H9 (cell line): ENCODE data around the gene ZNF524. TPM values are rescaled to one million over a fixed set of nuclear protein-coding genes. Genes with fewer than 3 reads are reported as not detected.
"Not testable (repeated sequence)": the region's sequence is repeated elsewhere in the genome, so short reads cannot be mapped to it uniquely, and the experiment has no call there.

Source experiments
- DNase-seq: peaks from one replicate; pipeline ENCODE4 v3.0.0-alpha.2; 2017
- H2AFZ ChIP-seq: one replicate; pipeline ENCODE4 v1.6.1; 2013; ENCODE audit warnings: mild to moderate bottlenecking, low read length, control low read depth, moderate library complexity
- H2AK5ac ChIP-seq: 2 replicates; pipeline ENCODE4 v1.6.1; 2013; ENCODE audit warnings: low read length, control low read depth, mixed read lengths; ENCODE audit not compliant: insufficient read length
- H2BK120ac ChIP-seq: one replicate; pipeline ENCODE4 v1.6.1; 2013; ENCODE audit warnings: low read depth, mild to moderate bottlenecking, low read length, control low read depth, inconsistent platforms; ENCODE audit not compliant: poor library complexity, severe bottlenecking
- H2BK12ac ChIP-seq: 2 replicates; pipeline ENCODE4 v1.6.1; 2013; ENCODE audit warnings: low read length, control low read depth, mixed read lengths, low read depth; ENCODE audit not compliant: insufficient read length
- H2BK15ac ChIP-seq: 2 replicates; pipeline ENCODE4 v1.6.1; 2013; ENCODE audit warnings: low read depth, low read length, control low read depth
- H2BK20ac ChIP-seq: one replicate; pipeline ENCODE4 v1.6.1; 2013; ENCODE audit warnings: low read depth, mild to moderate bottlenecking, low read length, control low read depth, inconsistent platforms; ENCODE audit not compliant: poor library complexity, severe bottlenecking
- H2BK5ac ChIP-seq: 2 replicates; pipeline ENCODE4 v1.6.1; 2013; ENCODE audit warnings: low read length, control low read depth, mixed read lengths; ENCODE audit not compliant: insufficient read length
- H3K14ac ChIP-seq: 2 replicates; pipeline ENCODE4 v1.6.1; 2013; ENCODE audit warnings: low read length, control low read depth; ENCODE audit not compliant: insufficient read depth
- H3K18ac ChIP-seq: 2 replicates; pipeline ENCODE4 v1.6.1; 2013; ENCODE audit warnings: low read depth, mild to moderate bottlenecking, mixed read lengths, low read length, control low read depth; ENCODE audit not compliant: insufficient read length
- H3K23ac ChIP-seq: 2 replicates; pipeline ENCODE4 v1.6.1; 2013; ENCODE audit warnings: low read length, control low read depth, mixed read lengths, low read depth; ENCODE audit not compliant: insufficient read length
- H3K23me2 ChIP-seq: 2 replicates; pipeline ENCODE4 v1.6.1; 2013; ENCODE audit warnings: low read depth, mild to moderate bottlenecking, mixed read lengths, low read length, control low read depth; ENCODE audit not compliant: insufficient read length, poor library complexity, severe bottlenecking
- H3K27ac ChIP-seq: 2 replicates; pipeline ENCODE4 v1.5.1; 2013; ENCODE audit warnings: low read length, control low read depth, mixed read lengths, low read depth; ENCODE audit not compliant: insufficient read length
- H3K27me3 ChIP-seq: 2 replicates; pipeline ENCODE4 v1.6.1; 2013; ENCODE audit warnings: low read length, control low read depth, inconsistent platforms; ENCODE audit not compliant: insufficient read depth
- H3K4ac ChIP-seq: 2 replicates; pipeline ENCODE4 v1.6.1; 2013; ENCODE audit warnings: low read depth, mild to moderate bottlenecking, control low read depth, inconsistent platforms, low read length, moderate library complexity
- H3K4me1 ChIP-seq: 2 replicates; pipeline ENCODE4 v1.6.1; 2013; ENCODE audit warnings: low read length, control low read depth, inconsistent platforms; ENCODE audit not compliant: insufficient read depth
- H3K4me2 ChIP-seq: 2 replicates; pipeline ENCODE4 v1.6.1; 2013; ENCODE audit warnings: low read length, control low read depth, mixed read lengths; ENCODE audit not compliant: insufficient read length, insufficient read depth
- H3K56ac ChIP-seq: 2 replicates; pipeline ENCODE4 v1.6.1; 2013; ENCODE audit warnings: low read depth, mild to moderate bottlenecking, mixed read lengths, low read length, control low read depth; ENCODE audit not compliant: insufficient read length
- H3K79me1 ChIP-seq: 2 replicates; pipeline ENCODE4 v1.6.1; 2013; ENCODE audit warnings: low read depth, mild to moderate bottlenecking, moderate library complexity, low read length, control low read depth, inconsistent platforms; ENCODE audit not compliant: insufficient read depth, poor library complexity, severe bottlenecking
- H3K79me2 ChIP-seq: 2 replicates; pipeline ENCODE4 v1.6.1; 2013; ENCODE audit warnings: low read length, control low read depth, inconsistent platforms; ENCODE audit not compliant: insufficient read depth
- H3K9ac ChIP-seq: 2 replicates; pipeline ENCODE4 v1.6.1; 2013; ENCODE audit warnings: low read length, control low read depth, mixed read lengths; ENCODE audit not compliant: insufficient read length; ENCODE audit errors: extremely low read depth
- H3K9me3 ChIP-seq: one replicate; pipeline ENCODE4 v1.6.1; 2013; ENCODE audit warnings: low read depth, low read length, inconsistent platforms; ENCODE audit not compliant: control insufficient read depth
- H3T11ph ChIP-seq: one replicate; pipeline ENCODE4 v1.6.1; 2013; ENCODE audit warnings: mild to moderate bottlenecking, low read length, control low read depth, inconsistent platforms
- H4K20me1 ChIP-seq: one replicate; pipeline ENCODE4 v1.6.1; 2013; ENCODE audit not compliant: control insufficient read depth, insufficient read length, insufficient read depth
- H4K5ac ChIP-seq: 2 replicates; pipeline ENCODE4 v1.6.1; 2013; ENCODE audit warnings: low read depth, mild to moderate bottlenecking, mixed read lengths, low read length, control low read depth; ENCODE audit not compliant: insufficient read length
- H4K8ac ChIP-seq: replicated peaks from 2 replicates; pipeline ENCODE4 v1.6.1; 2013; ENCODE audit warnings: low read length, control low read depth, mixed read lengths, low read depth; ENCODE audit not compliant: insufficient read length
- H4K91ac ChIP-seq: 2 replicates; pipeline ENCODE4 v1.6.1; 2013; ENCODE audit warnings: low read depth, mild to moderate bottlenecking, moderate library complexity, mixed read lengths, low read length, control low read depth; ENCODE audit not compliant: insufficient read length
- H3K27ac Mint-ChIP-seq, 3 experiments: 2 replicates in 2 of 3; 3 replicates in 1 of 3; pipeline ENCODE4 v1.8.0; 2020 to 2021; ENCODE audit warnings: mixed read lengths in 3 of 3, mild to moderate bottlenecking in 1 of 3, moderate library complexity in 1 of 3
- H3K27me3 Mint-ChIP-seq: 2 replicates; pipeline ENCODE4 v1.8.0; 2021; ENCODE audit warnings: low read depth, mild to moderate bottlenecking, moderate library complexity, mixed read lengths
- H3K36me3 Mint-ChIP-seq, 3 experiments: 2 replicates in 2 of 3; 3 replicates in 1 of 3; pipeline ENCODE4 v1.8.0; 2020 to 2021; ENCODE audit warnings: low read depth in 3 of 3, mixed read lengths in 3 of 3; ENCODE audit not compliant: insufficient read depth in 1 of 3
- H3K4me1 Mint-ChIP-seq, 2 experiments: 2 replicates each; pipeline ENCODE4 v1.8.0; 2020; ENCODE audit warnings: mixed read lengths in 2 of 2
- H3K4me3 Mint-ChIP-seq, 2 experiments: 2 replicates in 1 of 2; 3 replicates in 1 of 2; pipeline ENCODE4 v1.8.0; 2020 to 2021; ENCODE audit warnings: mild to moderate bottlenecking in 2 of 2, mixed read lengths in 2 of 2, moderate library complexity in 1 of 2
- H3K9me3 Mint-ChIP-seq, 2 experiments: 2 replicates in 1 of 2; 3 replicates in 1 of 2; pipeline ENCODE4 v1.8.0; 2020; ENCODE audit warnings: mild to moderate bottlenecking in 2 of 2, mixed read lengths in 2 of 2, moderate library complexity in 1 of 2
- WGBS: extraction: QIAGEN DNeasy Blood & Tissue Kit; methylation state at CpG from one replicate; pipeline ENCODE4 v1.1.7; 2013; ENCODE audit warnings: missing lambda C conversion rate, low lambda C conversion rate, mixed read lengths; ENCODE audit not compliant: insufficient read length; ENCODE audit errors: extremely low coverage; 5-methylcytosine and 5-hydroxymethylcytosine counted together
- total RNA-seq: library from RNA; stranded (reverse); gene quantifications from 2 replicates; pipeline ENCODE4 v1.2.1, GENCODE V29; 2021

Gene ZNF524
- total RNA-seq, 1 experiment from 2014 or later = 3.0 TPM

DNA sequence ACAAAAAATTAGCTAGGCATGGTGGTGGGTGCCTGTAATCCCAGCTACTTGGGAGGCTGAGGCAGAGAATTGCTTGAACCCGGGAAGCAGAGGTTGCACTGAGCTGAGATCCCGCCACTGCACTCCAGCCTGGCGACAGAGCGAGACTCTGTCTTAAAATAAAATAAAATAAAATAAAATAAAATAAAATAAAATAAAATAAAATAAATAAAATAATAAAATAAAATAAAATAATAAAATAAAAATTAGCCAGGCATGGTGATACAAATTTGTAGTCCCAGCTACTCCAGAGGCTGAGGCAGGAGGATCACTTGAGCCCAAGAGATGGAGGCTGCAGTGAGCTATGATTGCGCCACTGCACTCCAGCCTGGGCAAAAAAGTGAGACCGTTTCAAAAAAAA lies 26.2 kb upstream of the ZNF524 start:
- not testable (repeated sequence) for H3K23me2 ChIP-seq, H4K91ac ChIP-seq, H2AFZ ChIP-seq, H3K27ac ChIP-seq, H3K4me2 ChIP-seq, H4K5ac ChIP-seq, DNase-seq, H2BK120ac ChIP-seq, H3K27me3 Mint-ChIP-seq, H3K9me3 Mint-ChIP-seq, H2BK15ac ChIP-seq, H3K23ac ChIP-seq, H3K79me1 ChIP-seq, H2AK5ac ChIP-seq, H3K4me1 Mint-ChIP-seq, H3K14ac ChIP-seq, H3K18ac ChIP-seq, H3K27me3 ChIP-seq, H3K4me3 Mint-ChIP-seq, H4K20me1 ChIP-seq, H2BK5ac ChIP-seq, H3K79me2 ChIP-seq, H3K4me1 ChIP-seq, H4K8ac ChIP-seq, H3K9ac ChIP-seq, H3K4ac ChIP-seq, H2BK20ac ChIP-seq, H3K9me3 ChIP-seq, H3T11ph ChIP-seq, H3K56ac ChIP-seq, H2BK12ac ChIP-seq
- Mint-ChIP-seq H3K36me3 (peaks cover 9 to 19% (median 19%) of the 10 kb centered on the region in 3 experiments), H3K27ac (0 out of 7 replicates have a peak overlapping the region, but pooled peaks of 1 of the 3 experiments have one; percentile 13)
- no CpG with 5 or more reads among the region's 6 CpGs for WGBS
